MM.1S (cell line): ENCODE measurements around the gene EID3.

Experiments
- EZH2 ChIP-seq: fragments of 300-600 bp; sonication (generic); optimal IDR thresholded peaks from 2 replicates; pipeline ENCODE3; 2017; ENCODE audit warnings: low read depth, mild to moderate bottlenecking, antibody characterized with exemption, low read length, mixed read lengths
- TF ChIP-seq, protein P1 (sequence below): fragments of 300-600 bp; sonication (generic); IDR thresholded peaks from 2 replicates; pipeline ENCODE4 v1.5.1; 2016; ENCODE audit warnings: antibody characterized with exemption, low read length, mixed read lengths

DNA sequence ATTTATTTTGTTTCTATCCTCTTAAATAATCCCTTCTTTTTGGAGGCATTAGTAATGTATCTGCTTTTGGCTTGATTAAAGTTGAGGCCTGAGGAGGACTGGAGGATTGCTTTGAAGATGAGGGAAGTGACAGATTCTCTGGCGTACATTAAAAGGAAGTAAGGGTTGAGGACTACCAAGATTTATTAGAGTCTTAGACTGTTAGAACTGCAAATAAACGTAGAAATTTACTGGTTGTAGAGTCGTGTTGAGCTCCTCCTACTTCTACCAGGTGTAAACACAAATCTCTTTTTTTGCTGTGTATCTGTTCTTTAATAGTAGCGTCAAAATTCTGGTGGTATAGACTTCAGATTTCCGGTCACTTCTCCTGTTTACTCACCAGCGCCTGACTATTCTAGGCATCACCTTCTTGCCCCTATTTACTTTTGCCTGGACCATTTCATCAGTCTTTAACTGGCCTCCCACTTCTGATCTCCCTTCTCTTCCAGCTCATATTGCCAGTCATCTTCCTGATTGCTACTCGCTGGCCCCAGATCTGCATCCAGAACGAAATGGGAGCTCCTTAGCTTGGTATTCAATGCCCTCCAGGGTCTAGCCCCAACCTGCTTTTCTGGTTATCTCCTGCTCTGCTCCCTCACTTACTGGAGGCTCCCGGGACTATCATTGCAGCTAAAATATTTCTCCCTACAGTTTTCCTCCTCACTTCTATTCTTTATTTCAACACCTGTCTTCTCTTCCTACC lies 8.4 kb upstream of the EID3 start:
- no peak for TF ChIP-seq EZH2
- TF ChIP-seq, protein P1, sequence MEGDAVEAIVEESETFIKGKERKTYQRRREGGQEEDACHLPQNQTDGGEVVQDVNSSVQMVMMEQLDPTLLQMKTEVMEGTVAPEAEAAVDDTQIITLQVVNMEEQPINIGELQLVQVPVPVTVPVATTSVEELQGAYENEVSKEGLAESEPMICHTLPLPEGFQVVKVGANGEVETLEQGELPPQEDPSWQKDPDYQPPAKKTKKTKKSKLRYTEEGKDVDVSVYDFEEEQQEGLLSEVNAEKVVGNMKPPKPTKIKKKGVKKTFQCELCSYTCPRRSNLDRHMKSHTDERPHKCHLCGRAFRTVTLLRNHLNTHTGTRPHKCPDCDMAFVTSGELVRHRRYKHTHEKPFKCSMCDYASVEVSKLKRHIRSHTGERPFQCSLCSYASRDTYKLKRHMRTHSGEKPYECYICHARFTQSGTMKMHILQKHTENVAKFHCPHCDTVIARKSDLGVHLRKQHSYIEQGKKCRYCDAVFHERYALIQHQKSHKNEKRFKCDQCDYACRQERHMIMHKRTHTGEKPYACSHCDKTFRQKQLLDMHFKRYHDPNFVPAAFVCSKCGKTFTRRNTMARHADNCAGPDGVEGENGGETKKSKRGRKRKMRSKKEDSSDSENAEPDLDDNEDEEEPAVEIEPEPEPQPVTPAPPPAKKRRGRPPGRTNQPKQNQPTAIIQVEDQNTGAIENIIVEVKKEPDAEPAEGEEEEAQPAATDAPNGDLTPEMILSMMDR, result no peak
